CD4-positive, alpha-beta T cell (primary cell): ENCODE data around the gene TSPO2. TPM values are rescaled to one million over a fixed set of nuclear protein-coding genes. Genes with fewer than 3 reads are reported as not detected.

ENCODE experiments used
- ATAC-seq: fragments of 200-7000 bp; cut with Tn5 transposase; one replicate; pipeline ENCODE4 v1.10.0; 2022; ENCODE audit warnings: mild to moderate bottlenecking; ENCODE audit not compliant: poor library complexity
- CTCF ChIA-PET: fragments of 350-600 bp; sonication (Branson Sonifier 250); formaldehyde crosslinking; loops from one replicate; lab custom pipeline; 2021; ENCODE audit warnings: antibody characterized with exemption, inconsistent platforms; lab: Charles Lee
- POLR2A ChIA-PET: fragments of 350-600 bp; sonication (Branson Sonifier 250); formaldehyde crosslinking; loops from one replicate; lab custom pipeline; 2021; ENCODE audit warnings: antibody characterized with exemption, inconsistent platforms; lab: Charles Lee
- DNase-seq, 14 experiments: peaks; one replicate each; pipeline ENCODE4 v3.0.0-alpha.2; 2013 to 2020; ENCODE audit warnings: mixed read lengths in 2 of 14
- H3K27ac ChIP-seq, 2 donors: one replicate each; pipeline versions ENCODE4 v1.5.1 to v1.7.0; 2013; ENCODE audit warnings: low read length in 2 of 2, low read depth in 1 of 2, mild to moderate bottlenecking in 1 of 2
- H3K27me3 ChIP-seq, 2 experiments: 1 replicate in 1 of 2; 2 replicates in 1 of 2; pipeline versions ENCODE4 v1.6.1 to v1.7.0; 2013; ENCODE audit warnings: low read length in 2 of 2, control low read depth in 1 of 2, mild to moderate bottlenecking in 1 of 2, moderate library complexity in 1 of 2; ENCODE audit not compliant: insufficient read depth in 2 of 2, control insufficient read depth in 1 of 2
- H3K36me3 ChIP-seq: one replicate; pipeline ENCODE4 v1.6.1; 2013; ENCODE audit warnings: low read length, control low read depth; ENCODE audit not compliant: insufficient read depth
- H3K4me1 ChIP-seq: one replicate; pipeline ENCODE4 v1.6.1; 2013; ENCODE audit warnings: low read length, control low read depth; ENCODE audit not compliant: insufficient read depth
- H3K4me3 ChIP-seq: one replicate; pipeline ENCODE4 v1.5.1; 2013; ENCODE audit warnings: mild to moderate bottlenecking, low read length, moderate library complexity
- H3K9me3 ChIP-seq, 2 experiments: 1 replicate in 1 of 2; 2 replicates in 1 of 2; pipeline versions ENCODE4 v1.6.1 to v1.7.0; 2013; ENCODE audit warnings: low read length in 2 of 2, mild to moderate bottlenecking in 2 of 2, control low read depth in 1 of 2, moderate library complexity in 1 of 2; ENCODE audit not compliant: control insufficient read depth in 1 of 2, insufficient read depth in 1 of 2
- H3K27ac Mint-ChIP-seq: one replicate; pipeline ENCODE4 v1.8.0; 2020; ENCODE audit warnings: mixed read lengths
- H3K27me3 Mint-ChIP-seq: one replicate; pipeline ENCODE4 v1.8.0; 2021; ENCODE audit warnings: mixed read lengths
- H3K36me3 Mint-ChIP-seq: one replicate; pipeline ENCODE4 v1.8.0; 2021; ENCODE audit warnings: low read depth, mixed read lengths
- H3K4me1 Mint-ChIP-seq: one replicate; pipeline ENCODE4 v1.8.0; 2021; ENCODE audit warnings: low read depth, mixed read lengths
- H3K4me3 Mint-ChIP-seq: one replicate; pipeline ENCODE4 v1.8.0; 2020; ENCODE audit warnings: mild to moderate bottlenecking, mixed read lengths
- H3K9me3 Mint-ChIP-seq: one replicate; pipeline ENCODE4 v1.8.0; 2020; ENCODE audit warnings: mixed read lengths
- CTCF ChIP-seq: fragments of 200-600 bp; IDR thresholded peaks from one replicate; pipeline ENCODE4 v1.8.0; 2022; ENCODE audit warnings: antibody characterized with exemption, mild to moderate bottlenecking
- intact Hi-C, 2 experiments: fragments of 100-400 bp; cut with DNase I in 1 of 2; cut with micrococcal nuclease in 1 of 2; formaldehyde crosslinking; loops; one replicate each; pipeline versions ENCODE4 v1.15.1 to v1.9.0; 2023 to 2025; cut with DNase I, micrococcal nuclease
- polyA plus RNA-seq, 2 donors: library from polyadenylated mRNA; unstranded; fragments of 120-200 nt; gene quantifications; one replicate each; pipeline ENCODE4 v1.2.1, GENCODE V29; 2013
- total RNA-seq, 174 experiments: library from RNA in 2 of 174; stranded (reverse) in 2 of 174; gene quantifications; one replicate each; pipeline ENCODE4 v1.2.3 and lab custom pipeline; 2021 to 2026

TSPO2 gene
- total RNA-seq (not detected), total RNA-seq (lab: John Stamatoyannopoulos, UW) (0 to 0.14 (median 0) reads per million in 172 experiments)
- 0.48 TPM for polyA plus RNA-seq (2013, experiment 1 of 2)
- polyA plus RNA-seq (2013, experiment 2 of 2): 0.57 TPM

DNA sequence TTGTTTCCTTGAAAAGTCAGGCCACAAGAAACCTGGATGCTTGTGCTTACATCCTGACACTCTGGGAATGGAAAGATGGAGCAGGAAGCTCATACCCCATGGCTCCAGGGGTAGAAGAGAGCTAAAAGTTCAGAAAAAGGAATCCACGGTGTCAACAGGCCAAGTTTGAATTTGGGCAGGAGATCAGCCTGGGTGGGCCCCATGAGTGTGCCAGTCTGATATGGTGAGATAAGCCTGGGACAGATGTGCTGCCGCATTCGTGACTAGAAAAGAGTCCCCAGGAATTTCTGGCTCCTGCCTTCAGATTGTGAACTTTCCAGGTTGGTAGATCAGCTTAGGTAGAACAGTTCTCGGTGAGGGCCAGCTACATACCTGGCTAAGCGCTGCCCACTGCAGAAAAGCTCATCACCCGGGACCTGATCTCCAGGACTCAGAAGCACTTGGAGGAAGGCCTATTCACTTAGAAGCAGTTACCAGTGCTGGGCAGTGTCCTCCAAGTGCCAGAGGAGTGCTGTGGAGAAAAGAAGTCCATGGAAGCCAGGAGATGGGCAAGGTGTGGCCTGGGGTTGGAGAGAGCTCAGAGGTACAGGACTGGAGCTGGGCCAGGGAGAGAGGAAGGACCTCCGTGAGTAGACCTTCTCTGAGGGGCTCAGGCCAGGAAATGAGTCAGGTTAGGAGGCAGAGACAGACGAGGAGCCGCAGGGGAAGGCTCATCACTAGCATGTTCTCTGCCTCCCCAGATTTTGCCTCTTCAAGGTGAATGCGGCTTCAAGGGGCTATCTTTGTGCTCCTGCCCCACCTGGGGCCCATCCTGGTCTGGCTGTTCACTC is at the start of gene TSPO2:
Gene TSPO2 (plus strand): TSS at position 242 of the 830 bp plus-strand sequence. CDS start 519 bp downstream, at position 761.
- DNase-seq: no peak
- TF ChIP-seq CTCF: no peak
- Histone ChIP-seq H3K4me3 (no peak within 1 kb of the TSS), H3K27ac (no peak within 1 kb of the TSS), H3K9me3 (no peaks in the 10 kb centered on the region), H3K4me1 (no peaks in the 10 kb centered on the region), H3K36me3 (peaks cover 3% of the 10 kb centered on the region), H3K27me3 (no peaks in the 10 kb centered on the region)
- ChIA-PET POLR2A (no interaction called here), CTCF (no interaction called here)
- no peak for ATAC-seq
- Mint-ChIP-seq H3K36me3 (peaks cover 4% of the 10 kb centered on the region), H3K27me3 (no peaks in the 10 kb centered on the region), H3K4me1 (peaks cover 6% of the 10 kb centered on the region), H3K27ac (no peak within 1 kb of the TSS), H3K4me3 (no peak within 1 kb of the TSS), H3K9me3 (no peaks in the 10 kb centered on the region)
- intact Hi-C loops: no loop called here

DNA sequence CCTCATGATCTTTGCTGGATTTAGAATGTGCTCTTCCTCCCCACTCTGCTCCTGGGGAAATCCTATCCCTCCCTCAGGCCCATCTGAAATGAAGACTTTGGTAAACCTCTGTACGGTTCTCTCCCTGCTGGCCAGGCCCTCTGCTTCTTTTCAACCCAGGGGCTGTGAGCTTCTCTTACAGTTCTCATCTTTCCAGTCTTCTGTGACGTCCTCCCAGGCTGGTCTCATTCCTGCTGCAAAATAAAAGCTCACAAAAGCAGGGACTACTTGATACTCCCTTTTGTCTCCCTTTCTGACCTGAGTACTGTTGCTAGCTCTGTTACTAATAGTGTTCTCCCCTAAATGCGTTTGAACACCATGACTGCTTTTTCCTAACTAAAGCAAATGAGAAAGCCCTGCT is 49.5 kb upstream of the TSPO2 start:
- intact Hi-C loops: no loop called here
- no peak for DNase-seq

DNA sequence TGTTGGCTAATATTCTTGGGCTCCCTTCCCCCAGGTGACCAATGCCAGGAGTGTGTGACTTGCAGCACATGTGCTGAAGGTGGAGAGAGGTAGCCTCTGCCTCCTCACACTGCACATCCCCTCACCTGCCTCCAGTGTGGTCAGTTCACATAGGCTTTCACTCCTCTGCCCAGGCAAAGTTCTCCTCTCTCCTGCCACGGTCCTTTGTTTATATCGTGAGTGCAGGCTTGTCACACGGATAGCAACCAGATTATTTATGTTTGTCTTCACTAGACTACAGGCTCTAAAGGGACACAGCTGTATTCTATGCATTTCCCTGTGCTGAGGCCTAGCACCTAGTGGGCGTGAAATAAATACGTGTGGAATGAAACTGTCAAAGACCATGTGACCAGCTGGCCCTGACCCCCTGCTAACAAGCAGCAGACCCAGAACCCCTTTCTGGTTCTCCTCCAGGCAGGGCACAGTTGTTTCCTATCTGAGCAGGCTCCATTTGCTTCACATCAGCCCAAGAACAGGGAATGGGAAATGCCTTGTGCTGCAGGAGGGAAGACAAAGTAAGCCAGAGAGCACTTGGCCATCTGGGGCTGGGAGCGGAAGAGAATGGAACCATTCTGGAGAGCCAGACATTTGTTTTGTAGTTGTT is 45.6 kb upstream of the TSPO2 start:
- no peaks in the 10 kb centered on the region for H3K36me3 ChIP-seq
- Mint-ChIP-seq H3K27ac (no peak overlapping the region), H3K36me3 (no peaks in the 10 kb centered on the region), H3K4me3 (no peak overlapping the region), H3K4me1 (no peaks in the 10 kb centered on the region), H3K9me3 (no peaks in the 10 kb centered on the region), H3K27me3 (peaks cover 34% of the 10 kb centered on the region)
- no peaks in the 10 kb centered on the region for H3K9me3 ChIP-seq
- H3K4me1 ChIP-seq: no peaks in the 10 kb centered on the region
- TF ChIP-seq CTCF: no peak
- ATAC-seq (no peak), DNase-seq (no peak)
- no peak overlapping the region for H3K4me3 ChIP-seq
- intact Hi-C loops: no loop called here
- ChIA-PET CTCF (no interaction called here), POLR2A (interaction anchor here (2.0 kb wide), 1 partner anchor 75 kb away, joined by 5 read pairs; no protein-coding TSS in a partner anchor)
- H3K27ac ChIP-seq: no peak overlapping the region
- peaks cover 0 to 7% of the 10 kb centered on the region in 2 experiments for H3K27me3 ChIP-seq

More for the DNA sequence above, 49.5 kb upstream of the TSPO2 start:
- POLR2A ChIA-PET: no interaction called here
- Mint-ChIP-seq H3K4me1 (no peaks in the 10 kb centered on the region), H3K27me3 (peaks cover 43% of the 10 kb centered on the region), H3K27ac (no peak overlapping the region), H3K9me3 (no peaks in the 10 kb centered on the region), H3K36me3 (no peaks in the 10 kb centered on the region), H3K4me3 (no peak overlapping the region)
- H3K4me1 ChIP-seq: no peaks in the 10 kb centered on the region
- H3K4me3 ChIP-seq: no peak overlapping the region
- peaks cover 0 to 4% of the 10 kb centered on the region in 2 experiments for H3K27me3 ChIP-seq
- no peaks in the 10 kb centered on the region for H3K9me3 ChIP-seq
- TF ChIP-seq CTCF: no peak
- H3K36me3 ChIP-seq: no peaks in the 10 kb centered on the region
- CTCF ChIA-PET: no interaction called here
- no peak overlapping the region for H3K27ac ChIP-seq
- no peak for ATAC-seq
